Prostate gland (tissue), 2 donors: ENCODE measurements around the gene TMEM131. TPM values are rescaled to one million over a fixed set of nuclear protein-coding genes. Genes with fewer than 3 reads are reported as not detected.

Experiments
- DNase-seq: peaks from one replicate; pipeline ENCODE4 v3.0.0-alpha.2; 2019; ENCODE audit warnings: low spot score
- H3K27ac ChIP-seq, 2 donors: fragments of 200-600 bp; sonication (generic); 2 replicates each; pipeline ENCODE4 v1.5.1; 2017 to 2019
- H3K27me3 ChIP-seq: fragments of 200-600 bp; sonication (generic); replicated peaks from 2 replicates; pipeline ENCODE4 v1.5.1; 2019; ENCODE audit not compliant: insufficient read depth
- H3K36me3 ChIP-seq, 2 donors: fragments of 200-600 bp; sonication (generic); 1 replicate in 1 of 2; 2 replicates in 1 of 2; pipeline versions ENCODE4 v1.5.1 to v1.8.1; 2017 to 2019
- H3K4me1 ChIP-seq: fragments of 200-600 bp; sonication (generic); replicated peaks from 2 replicates; pipeline ENCODE4 v1.5.1; 2019
- H3K4me3 ChIP-seq, 2 donors: fragments of 200-600 bp; sonication (generic); 2 replicates each; pipeline ENCODE4 v1.5.1; 2017 to 2019
- H3K9me3 ChIP-seq: fragments of 200-600 bp; sonication (generic); 2 replicates; pipeline ENCODE4 v1.5.1; 2017
- CTCF ChIP-seq, 4 experiments: fragments of 200-600 bp in 2 of 4; fragments of 450-650 bp in 2 of 4; sonication (generic) in 2 of 4; IDR thresholded peaks; 1 replicate in 3 of 4; 2 replicates in 1 of 4; pipeline ENCODE4 v1.5.1; 2016 to 2019; ENCODE audit warnings: antibody characterized with exemption in 4 of 4, mild to moderate bottlenecking in 2 of 4, moderate library complexity in 2 of 4
- POLR2A ChIP-seq: fragments of 450-650 bp; IDR thresholded peaks from one replicate; pipeline ENCODE4 v1.6.1; 2016; ENCODE audit warnings: antibody characterized with exemption, mild to moderate bottlenecking
- POLR2AphosphoS5 ChIP-seq: sonication (generic); formaldehyde crosslinking; IDR thresholded peaks from one replicate; pipeline ENCODE4 v1.6.1; 2017; ENCODE audit warnings: antibody characterized with exemption
- WGBS: methylation state at CpG from one replicate; pipeline ENCODE4 v1.1.5; 2018; 5-methylcytosine and 5-hydroxymethylcytosine counted together
- intact Hi-C: fragments of 100-400 bp; cut with DNase I; formaldehyde crosslinking; loops from one replicate; pipeline ENCODE4 v1.14.2; 2022
- total RNA-seq, 2 donors: library from RNA; depleted of rRNA; stranded (reverse); fragments of >200 nt; gene quantifications; one replicate each; pipeline ENCODE4 v1.1.0, GENCODE V29; 2016

Gene TMEM131
- total RNA-seq, 2 donors from 2014 or later = 40.6 to 42.0 TPM

GRCh38 chr2:97736185-97736584, 259.6 kb downstream of the TMEM131 start:
- DNase-seq = no peak
- no peak for TF ChIP-seq POLR2A
- Histone ChIP-seq H3K4me1 (no peaks in the 10 kb centered on the region), H3K27me3 (no peaks in the 10 kb centered on the region), H3K9me3 (no peaks in the 10 kb centered on the region), H3K27ac (no peak overlapping the region), H3K36me3 (no peaks in the 10 kb centered on the region), H3K4me3 (no peak overlapping the region)
- intact Hi-C loops = no loop called here
- 68% methylated on average over 4 of the region's 4 CpGs for WGBS

- whole genome bisulfite sequencing = 96% methylated on average over 29 of the region's 29 CpGs
- no peaks in the 10 kb centered on the region for H3K9me3 ChIP-seq
- no peak for DNase-seq
- no peak overlapping the region for H3K27ac ChIP-seq
- intact Hi-C loops = no loop called here
- H3K4me1 ChIP-seq = no peaks in the 10 kb centered on the region
- no peaks in the 10 kb centered on the region for H3K27me3 ChIP-seq
- H3K36me3 ChIP-seq = no peaks in the 10 kb centered on the region
- no peak overlapping the region for H3K4me3 ChIP-seq
- no peak for TF ChIP-seq CTCF (IDR thresholded peaks at IDR 0.05)
- TF ChIP-seq POLR2AphosphoS5 = no peak
- no peak for TF ChIP-seq POLR2A
Measured at GRCh38 chr2:97735161-97735561, 260.6 kb downstream of the TMEM131 start.

GRCh38 chr2:97734061-97735051, 261.4 kb downstream of the TMEM131 start:
- H3K27ac ChIP-seq = no peak overlapping the region
- no peak for TF ChIP-seq CTCF (IDR thresholded peaks at IDR 0.05)
- TF ChIP-seq POLR2AphosphoS5 = no peak
- TF ChIP-seq POLR2A = no peak
- H3K4me3 ChIP-seq = no peak overlapping the region
- no peak for DNase-seq
- H3K27me3 ChIP-seq = no peaks in the 10 kb centered on the region
- 87% methylated on average over 44 of the region's 44 CpGs for WGBS
- no peaks in the 10 kb centered on the region for H3K9me3 ChIP-seq
- intact Hi-C loops = no loop called here
- H3K36me3 ChIP-seq = no peaks in the 10 kb centered on the region
- no peaks in the 10 kb centered on the region for H3K4me1 ChIP-seq

GRCh38 chr2:97733341-97734035, 262.3 kb downstream of the TMEM131 start:
- intact Hi-C loops = no loop called here
- no peaks in the 10 kb centered on the region for H3K4me1 ChIP-seq
- H3K4me3 ChIP-seq = no peak overlapping the region
- no peaks in the 10 kb centered on the region for H3K36me3 ChIP-seq
- H3K9me3 ChIP-seq = no peaks in the 10 kb centered on the region
- WGBS = 88% methylated on average over 20 of the region's 20 CpGs
- H3K27me3 ChIP-seq = no peaks in the 10 kb centered on the region
- TF ChIP-seq CTCF (IDR thresholded peaks at IDR 0.05) = no peak
- no peak for TF ChIP-seq POLR2AphosphoS5
- no peak for TF ChIP-seq POLR2A
- no peak overlapping the region for H3K27ac ChIP-seq
- DNase-seq = no peak

DNA sequence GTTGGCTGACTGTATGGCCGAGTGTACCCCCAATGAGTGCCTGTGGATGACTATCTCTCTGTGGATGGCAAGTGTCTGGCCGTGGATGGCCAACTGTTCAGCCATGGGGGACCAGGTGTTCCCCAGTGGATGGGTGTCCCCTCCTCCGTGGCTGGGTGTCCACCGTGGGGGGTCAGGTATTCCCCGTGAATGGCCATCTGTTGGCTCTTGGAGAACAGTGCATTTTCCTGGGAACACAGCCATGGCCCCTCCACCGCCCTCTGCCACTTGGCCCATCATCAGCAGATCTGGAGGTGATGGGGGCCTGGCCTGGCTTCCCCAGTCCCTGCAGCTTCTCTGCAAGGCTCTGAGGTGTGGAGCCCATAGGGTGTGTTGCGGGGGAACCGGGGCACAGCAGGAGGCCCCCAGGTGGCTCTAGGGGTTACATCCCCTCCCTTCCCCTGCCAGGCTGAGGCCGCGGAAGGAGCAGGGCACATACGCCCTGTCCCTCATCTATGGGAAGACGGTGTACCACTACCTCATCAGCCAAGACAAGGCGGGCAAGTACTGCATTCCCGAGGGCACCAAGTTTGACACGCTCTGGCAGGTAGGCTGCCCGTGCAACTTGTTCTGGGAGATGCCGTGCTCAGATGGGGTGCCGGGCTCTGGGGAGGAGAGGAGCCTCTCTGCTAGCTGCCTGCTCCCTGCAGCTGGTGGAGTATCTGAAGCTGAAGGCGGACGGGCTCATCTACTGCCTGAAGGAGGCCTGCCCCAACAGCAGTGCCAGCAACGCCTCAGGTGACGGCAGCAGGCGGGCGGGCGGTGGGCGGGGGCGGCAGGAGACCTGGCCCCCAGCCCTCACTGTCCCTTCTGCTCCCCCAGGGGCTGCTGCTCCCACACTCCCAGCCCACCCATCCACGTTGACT, 263.1 kb downstream of the TMEM131 start:
- TF ChIP-seq POLR2AphosphoS5 = no peak
- no peak for DNase-seq
- no peaks in the 10 kb centered on the region for H3K9me3 ChIP-seq
- H3K4me3 ChIP-seq = no peak overlapping the region
- WGBS = 78% methylated on average over 28 of the region's 28 CpGs
- H3K4me1 ChIP-seq = no peaks in the 10 kb centered on the region
- no peaks in the 10 kb centered on the region for H3K27me3 ChIP-seq
- H3K27ac ChIP-seq = no peak overlapping the region
- no peaks in the 10 kb centered on the region for H3K36me3 ChIP-seq
- intact Hi-C loops = no loop called here
